COLO668 (cell line): ENCODE measurements around the gene TMEM250.

ENCODE experiments used
- DNase-seq: peaks from one replicate; lab custom pipeline; 2025; ENCODE audit not compliant: unreplicated experiment; lab: John Stamatoyannopoulos, UW

Gene TMEM250

DNA sequence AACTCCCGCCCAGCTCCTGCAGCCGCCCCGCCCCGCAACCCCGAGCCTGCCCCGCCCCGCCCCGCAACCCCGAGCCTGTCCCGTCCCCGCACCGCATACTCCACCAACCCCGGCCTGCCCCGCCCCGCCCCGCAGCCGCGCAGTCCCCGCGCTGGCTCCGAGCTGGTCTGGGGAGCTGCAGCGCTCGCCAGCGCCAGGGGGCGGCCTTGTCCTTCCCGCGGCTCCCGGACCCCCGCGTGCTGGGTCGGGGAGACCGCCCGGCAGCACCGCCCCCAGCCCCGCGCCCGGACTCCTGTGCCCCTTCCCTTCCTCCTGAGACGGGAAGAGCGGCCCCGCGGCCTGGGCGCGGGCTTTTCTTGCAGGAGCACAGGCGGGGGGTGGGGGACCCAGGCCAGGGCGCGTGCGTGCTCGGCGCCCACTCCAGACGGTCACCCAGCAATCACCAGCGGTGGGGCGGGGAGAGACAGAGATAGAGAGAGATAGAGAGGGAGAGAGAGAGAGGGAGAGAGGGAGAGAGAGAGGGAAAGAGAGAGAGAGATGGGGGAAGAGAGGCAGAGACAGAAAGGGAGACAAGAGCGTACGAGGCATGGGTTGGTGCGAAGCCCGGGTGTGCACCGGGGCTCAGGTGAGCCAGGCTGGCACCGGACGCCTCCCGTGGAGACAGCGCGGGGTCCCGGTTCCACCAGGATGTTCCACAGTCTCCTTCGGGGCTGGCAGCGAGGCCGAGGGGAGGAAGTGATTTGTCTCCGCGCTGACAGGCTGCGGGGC is 14.7 kb upstream of the TMEM250 start:
- peak; percentile 48 for DNase-seq

DNA sequence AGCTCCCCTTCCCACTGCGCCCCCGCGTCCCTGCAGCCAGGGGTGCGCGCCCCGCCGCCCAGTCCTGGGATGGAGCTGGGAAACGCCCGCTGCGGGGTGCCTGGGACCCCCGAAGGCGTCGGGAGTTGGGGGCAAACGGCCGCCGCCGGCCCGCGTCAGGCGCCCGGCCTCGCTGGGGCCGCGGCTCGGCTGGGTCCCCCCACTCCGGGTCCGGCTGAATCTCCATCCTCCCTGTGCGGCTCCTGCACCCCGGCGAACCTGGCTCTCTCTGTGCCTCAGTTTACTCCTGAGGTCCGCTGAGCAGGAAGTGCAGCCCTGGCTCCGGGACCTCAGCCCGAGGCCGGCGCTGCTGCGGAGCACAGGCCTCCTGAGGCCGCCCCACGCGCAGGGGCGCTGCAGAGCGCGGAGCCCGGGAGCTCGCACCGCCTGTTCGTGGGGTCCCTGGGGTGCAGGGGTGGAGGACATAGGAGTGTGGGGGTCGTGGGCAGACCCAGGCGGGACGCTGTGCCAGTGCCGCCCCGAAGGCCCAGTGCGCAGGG is 13.9 kb upstream of the TMEM250 start:
- no peak for DNase-seq

DNA sequence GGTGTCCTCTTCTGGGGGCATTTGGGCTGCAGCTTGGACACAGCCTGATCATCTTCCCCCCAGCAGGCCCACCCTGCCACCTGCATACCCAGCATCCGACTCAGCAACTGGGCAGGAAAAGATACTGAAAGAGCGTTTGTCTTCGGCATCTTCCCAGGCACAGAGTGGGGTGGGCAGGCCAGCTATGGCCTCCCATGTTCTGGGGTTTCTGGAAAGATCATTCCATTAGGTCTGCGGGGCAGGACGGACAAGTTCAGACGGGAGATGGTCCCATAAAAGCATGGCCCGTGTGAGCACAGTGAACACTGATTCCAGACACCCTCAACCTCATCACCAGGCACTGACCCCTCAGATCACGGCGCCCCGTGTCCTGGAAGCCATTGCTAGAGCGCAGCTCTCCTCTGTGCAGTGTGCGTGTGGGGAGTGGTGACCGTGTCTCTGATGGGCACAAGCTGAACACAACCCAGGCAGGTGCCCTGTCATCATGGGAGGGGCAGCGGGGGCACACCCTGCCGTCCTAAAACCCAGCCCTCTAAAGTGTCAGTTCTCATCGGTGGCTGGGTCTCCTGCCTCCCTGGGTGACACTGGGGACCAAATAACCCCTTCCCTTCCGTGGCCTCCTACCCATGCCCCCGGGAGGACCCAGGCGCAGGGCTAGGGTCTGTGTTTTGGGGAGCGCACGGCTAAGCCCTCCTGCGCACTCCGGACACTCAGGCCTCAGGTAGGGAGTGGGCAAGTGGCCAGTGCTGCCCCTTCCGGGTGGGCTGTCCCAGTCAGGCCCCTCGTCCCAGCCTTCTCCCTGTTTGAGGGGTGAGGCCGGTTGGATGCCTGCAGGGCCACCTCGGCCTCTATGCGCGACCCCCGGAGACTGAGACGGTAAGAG is 13.2 kb upstream of the TMEM250 start:
- no peak for DNase-seq

DNA sequence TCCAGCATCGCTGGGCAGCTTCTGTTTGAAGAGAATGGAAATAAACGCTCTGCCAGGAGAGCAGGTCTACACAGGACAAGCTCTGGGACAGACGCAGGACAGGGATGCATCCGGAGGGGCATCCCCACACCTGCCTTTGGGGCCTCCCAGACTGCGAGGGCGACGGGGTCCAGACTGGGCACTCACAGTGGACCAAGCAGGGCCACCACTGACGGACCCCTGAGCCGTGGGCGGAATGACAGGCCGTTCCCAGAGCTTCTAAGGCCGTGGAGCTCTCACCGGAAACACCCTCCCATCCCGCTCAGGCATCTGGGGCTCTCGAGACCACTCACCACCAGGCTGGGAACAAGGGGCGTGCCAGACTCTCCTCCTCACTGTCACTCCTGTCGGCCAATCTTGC is 10.5 kb upstream of the TMEM250 start:
- DNase-seq = no peak

DNA sequence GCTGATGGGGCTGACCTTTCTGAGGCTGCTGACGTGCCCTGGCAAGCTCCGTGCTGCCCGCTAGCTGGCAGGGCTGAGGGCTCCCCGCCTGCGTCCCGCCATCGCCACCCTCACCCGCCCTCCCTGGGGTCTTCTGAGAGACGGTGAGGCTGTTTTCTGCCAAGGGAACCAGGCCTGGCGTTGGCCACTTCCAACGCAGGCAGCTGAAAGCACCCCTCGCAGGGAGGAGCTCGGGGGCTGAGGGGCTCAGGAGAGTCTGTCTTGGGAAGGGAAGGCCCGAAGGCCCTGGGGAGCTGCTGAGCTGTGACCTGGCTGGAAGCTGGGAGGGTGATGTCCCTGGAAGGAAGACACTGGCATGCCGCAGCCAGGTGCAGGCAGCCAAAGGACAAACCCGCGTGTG is 9.8 kb upstream of the TMEM250 start:
- DNase-seq = no peak

DNA sequence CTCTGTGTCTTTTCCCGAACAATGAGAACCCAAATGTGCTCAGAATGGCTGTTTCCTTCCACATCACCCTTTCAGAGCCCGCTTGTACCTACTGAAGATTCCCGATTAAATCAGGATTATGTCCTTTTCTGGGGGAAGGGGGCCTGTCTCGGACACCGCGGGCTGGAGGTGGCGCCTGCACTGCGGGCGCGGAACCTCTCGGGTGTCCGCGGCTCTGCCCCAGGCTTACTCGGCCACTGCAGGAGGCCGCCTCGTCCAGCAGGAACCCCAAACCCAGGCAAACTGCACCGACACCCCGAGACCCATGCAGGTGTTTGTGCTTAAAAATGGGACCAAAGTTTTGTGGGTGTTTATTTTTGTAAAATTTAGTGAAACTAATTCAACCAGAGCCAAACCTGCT is 8.6 kb upstream of the TMEM250 start:
- DNase-seq = no peak

DNA sequence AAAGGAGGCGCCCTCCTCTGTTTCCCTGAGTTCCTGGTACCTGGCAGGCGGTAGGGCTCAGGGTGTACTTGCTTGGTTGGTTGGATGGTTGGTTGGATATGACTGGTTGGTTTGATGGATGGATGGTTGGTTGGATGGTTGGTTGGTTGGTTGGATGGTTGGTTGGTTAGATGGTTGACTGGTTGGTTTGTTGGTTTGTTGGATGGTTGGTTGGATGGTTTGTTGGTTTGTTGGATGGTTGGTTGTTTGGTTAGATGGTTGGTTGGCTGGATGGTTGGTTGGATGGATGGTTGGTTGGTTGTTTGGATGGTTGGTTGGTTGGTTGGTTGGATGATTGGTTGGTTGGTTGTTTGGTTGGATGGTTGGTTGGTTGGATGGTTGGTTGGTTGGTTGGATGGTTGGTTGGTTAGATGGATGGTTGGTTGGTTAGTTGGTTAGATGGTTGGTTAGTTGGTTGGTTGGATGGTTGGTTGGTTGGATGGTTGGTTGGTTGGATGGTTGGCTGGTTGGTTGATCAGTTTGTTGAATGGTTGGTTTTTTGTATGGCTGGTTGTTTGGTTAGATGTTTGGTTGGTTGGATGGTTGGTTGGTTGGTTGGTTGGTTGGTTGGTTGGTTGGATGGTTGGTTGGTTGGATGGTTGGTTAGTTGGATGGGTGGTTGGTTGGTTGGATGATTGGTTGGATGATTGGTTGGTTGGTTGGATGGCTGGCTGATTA is 6.5 kb upstream of the TMEM250 start:
- no peak for DNase-seq

DNA sequence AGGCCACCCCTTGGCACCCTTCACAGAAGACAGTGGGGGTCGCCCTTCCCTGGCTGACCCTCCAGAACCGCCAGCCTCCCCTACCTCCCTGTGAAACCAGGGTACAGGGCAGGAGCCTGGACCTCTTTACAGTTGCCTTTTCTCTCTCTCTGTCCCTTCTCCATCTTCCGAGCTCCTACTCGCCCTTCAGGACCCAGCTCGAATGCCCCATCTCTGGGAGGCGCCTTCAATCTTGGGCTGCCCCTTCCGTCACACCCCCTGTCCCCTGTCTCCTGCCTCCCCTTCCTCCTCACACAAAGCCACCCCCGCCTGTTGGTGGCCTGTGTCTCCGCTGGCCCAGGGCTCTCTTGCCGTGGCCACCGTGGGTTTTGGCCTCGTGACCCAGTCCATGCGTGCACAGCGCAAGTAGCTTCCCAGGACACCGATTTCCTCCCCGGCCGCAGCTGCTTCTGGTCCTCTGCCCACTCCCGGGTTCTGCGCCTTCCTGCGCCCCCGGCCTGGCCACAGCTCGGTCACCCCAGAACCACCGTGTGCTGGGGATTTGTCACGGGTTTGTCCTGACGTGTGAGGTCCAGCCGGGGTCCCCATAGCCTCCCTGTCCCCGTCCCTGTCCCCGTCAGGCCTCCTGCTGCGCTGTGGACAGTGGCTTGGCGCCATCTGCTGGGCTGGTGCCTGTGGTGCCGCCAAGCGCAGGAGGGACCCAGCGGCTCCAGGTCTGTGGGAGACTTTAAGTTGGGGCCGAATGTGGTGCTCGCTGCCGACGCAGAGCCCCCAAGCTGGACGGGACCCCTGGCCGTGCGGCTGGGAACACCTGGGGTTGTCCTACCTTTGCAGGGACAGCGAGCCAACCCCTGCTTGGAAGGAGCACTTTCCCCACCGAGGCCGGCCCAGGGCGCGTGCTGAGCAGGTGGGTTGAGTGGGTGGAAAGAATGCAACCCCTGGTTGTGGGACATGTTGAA is 4.0 kb upstream of the TMEM250 start:
- DNase-seq = peak; percentile 76

DNA sequence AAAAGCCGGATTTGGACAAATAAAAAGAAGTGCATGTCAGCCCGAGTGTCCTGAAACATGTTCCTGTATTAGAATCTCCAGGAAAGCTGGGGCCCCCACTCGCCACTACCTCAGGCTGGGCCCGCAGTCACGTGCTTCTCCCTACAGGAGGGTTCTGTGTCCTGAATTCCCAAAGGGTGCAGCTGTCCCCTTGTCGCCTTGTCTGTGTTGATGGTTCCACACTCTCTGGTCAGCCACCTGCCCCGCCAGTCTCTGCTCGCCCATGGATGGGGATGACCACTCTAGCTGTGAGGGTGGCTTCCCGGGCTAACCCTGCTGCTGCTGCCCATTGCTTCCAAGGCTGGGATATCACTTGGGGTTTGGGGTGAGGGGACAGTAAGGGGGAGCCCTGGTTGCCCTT is 3.1 kb upstream of the TMEM250 start:
- no peak for DNase-seq

DNA sequence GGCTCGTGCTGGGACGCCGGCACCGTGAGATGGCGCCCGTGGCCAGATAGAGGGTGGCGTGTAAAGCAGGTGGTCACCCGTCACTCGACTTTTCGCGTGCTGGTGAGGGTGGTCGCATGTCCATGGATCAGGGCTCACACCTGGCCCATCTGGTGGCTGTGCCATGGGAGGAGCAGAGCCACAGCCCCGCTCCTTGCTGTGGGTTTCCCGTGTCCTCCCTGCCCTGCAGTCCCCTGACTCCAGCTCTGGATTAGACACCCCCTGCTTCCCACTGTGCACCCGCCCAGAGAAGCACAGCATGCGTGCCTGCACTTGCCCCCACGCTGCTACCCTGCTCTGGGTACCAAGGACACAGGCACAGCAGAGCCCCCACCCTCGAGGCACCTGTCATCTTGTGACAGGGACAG is 1.8 kb upstream of the TMEM250 start:
- no peak for DNase-seq

DNA sequence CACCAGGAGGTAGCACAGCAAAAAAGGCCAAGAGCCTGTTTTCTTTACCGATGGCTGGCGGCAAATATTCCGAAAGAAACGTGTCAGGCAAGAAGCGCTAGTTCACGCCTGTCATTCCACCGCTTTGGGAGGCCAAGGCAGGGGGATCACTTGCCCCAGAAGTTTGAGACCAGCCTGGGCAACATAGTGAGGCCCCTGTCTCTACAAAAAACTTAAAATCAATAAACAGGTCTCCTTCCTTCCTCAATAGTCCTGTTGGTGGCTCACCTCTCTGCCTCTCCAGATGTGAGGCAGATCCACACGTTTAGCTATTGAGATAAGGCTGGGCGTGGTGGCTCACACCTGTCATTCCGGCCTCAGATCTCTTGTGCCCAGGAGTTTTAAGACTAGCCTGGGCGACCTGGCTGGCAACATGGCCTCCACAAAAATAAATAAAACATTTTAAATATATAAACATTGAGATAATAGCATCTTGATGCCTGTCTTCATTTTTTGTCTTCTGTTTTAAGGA is 1.3 kb upstream of the TMEM250 start:
- peak; percentile 31 for DNase-seq

DNA sequence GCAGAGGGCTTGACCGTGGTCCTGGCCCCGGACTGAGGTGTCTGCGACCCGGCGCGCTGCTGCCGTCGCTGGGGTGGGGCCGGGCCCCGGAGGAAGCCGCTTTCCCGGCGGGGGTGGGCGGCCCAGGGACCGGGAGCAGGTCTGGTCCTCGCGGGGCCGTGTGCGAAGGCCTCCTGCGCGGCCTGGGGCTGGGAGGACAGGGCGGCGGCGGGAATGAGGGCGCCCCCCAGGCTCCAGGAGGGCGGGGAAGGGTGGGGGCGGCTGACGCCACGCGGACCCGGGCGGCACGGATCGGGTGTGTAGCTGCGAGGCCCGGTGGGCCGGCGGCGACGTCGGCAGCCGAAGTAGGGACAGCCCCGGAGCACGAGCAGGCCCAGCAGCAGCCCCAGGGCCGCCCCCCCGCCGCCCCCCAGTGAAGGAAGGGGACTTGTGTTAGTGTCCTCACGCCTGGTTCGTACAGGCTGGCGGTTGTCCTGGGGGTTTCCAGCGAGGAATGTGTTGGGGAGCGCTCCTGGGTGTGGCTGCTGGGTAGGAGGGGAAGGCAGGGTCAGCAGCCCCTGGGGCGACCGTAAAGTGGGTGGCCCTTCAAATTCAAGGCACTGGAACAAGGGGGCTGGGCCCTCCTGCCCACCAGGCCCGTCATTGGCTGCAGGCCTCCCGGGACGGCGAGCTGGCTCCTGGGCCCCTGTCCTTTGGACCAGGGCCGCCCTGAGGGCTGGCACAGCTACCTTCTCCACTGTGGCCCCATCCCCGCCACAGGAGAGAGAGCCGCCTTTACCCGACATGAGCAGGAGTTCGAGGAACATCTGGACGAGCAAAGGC is 597 bp upstream of the TMEM250 start:
- peak; percentile 34 for DNase-seq

DNA sequence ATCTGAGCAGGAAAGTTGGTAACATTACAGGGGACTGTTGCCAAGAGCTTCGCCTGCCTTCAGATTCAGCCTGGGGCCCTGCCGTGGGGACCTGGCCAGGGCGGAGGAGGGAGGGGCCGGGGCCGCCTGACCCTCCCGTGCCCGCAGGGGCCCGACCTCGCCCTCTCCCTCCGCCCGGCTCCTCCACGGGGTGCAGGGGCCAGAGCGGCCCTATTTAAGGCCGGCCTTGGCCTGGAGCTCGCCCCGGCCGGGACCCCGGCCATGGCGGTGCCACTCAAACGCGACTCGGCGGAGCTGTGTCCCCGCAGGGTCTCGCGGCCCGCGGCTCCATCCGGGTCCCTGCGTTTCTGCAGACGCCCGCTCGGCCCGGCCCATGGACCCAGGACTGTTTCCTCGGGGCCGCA is 757 bp downstream of the TMEM250 start:
- peak; percentile 50 for DNase-seq

DNA sequence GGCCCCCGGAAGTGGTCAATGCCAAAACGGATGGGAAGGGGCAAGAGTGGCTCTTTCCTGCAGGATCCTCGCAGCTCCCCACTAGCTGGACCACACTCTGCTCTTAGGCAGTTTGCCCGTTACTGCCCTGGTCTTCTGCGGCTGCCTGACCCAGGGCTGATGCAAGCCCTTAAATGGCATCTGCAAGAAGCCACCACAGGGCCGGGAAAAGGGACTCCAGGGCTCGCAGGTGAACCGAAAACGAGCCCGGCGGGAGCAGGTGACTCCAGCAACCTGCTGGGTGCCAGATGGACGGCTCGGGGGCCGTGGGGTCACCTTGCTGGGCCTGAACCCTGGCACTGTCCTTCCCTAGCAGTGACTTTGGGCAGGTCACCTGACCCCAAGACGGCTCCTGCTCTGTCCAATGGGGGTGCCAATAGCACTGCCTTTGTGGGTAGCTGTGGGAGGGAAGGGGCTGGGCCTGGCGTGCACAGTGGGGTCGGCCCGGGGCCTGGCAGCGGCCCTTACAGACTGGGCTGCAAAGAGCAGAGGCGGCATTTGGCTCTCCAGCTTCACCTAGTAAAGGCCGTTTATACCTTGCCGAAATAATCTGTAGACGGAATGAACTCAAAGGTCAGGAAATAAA is 1.3 kb downstream of the TMEM250 start:
- DNase-seq = no peak

DNA sequence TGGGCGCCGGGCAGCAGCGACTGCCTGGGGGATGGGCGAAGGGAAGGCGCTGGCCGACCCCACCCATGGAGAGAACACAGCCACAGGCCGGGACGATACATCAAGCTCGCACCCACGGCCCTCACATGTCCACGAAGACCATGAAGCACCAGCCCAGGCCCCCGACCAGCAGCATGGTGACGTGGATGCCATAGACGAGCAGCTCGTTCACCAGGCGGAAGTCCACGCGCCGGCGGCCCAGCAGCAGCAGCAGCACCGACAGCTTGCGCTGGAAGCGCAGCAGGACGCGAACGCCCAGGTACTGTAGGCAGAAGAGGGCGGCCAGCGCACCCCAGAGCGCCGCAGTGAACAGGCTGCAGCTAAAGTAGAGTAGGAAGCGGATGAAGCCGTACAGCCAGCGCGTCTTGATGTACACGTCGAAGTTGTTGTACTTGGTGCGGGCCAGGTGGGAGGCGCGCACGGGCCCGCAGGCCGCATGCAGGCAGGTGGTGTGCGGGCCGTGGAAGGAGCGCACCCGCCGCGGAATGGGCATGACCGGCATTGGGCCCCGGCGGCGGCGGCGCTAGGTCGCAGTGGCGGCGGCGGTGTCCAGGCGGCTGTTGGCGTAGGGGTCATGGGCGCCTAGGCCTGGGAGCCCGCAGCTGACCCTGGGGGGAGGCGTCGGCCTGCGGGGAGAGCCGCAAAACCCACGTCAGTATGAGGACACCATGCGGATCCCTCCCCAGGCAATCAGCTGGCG is 2.1 kb downstream of the TMEM250 start:
- DNase-seq = no peak

DNA sequence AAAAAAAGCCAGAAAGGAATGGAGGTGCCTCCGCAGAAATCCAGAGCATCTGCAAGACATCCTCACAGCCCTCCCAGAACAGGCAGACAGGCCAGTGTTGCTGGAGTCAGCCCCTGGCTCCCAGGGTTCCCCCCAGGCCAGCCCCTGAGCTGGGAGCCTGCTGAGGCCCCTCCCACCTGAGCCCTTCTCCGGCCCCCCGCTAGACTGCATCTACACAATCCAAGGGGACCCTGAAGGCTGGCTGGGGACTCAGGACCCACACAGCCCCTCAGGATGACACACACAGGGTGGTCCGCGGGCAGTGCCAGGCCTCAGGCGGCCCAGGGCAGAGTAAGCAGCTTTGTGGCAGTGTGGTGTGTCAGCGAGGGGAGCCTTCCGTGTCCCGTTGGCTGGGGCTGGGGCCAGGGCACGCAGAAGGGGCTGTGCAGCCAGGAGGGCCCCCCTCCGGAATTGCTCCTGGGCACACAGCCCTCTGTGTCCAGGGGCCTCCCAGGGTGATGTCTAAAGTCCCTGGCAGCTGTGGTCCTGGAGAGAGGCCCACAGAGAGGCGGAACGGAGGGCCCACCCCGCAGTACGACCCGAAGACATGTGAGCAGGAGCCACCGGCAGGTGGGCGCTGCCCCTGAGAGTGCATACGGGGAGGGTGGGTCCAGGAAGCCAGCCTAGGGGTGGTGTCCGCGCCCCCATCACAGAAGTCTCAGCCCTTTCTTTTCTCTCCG is 2.9 kb downstream of the TMEM250 start:
- no peak for DNase-seq

DNA sequence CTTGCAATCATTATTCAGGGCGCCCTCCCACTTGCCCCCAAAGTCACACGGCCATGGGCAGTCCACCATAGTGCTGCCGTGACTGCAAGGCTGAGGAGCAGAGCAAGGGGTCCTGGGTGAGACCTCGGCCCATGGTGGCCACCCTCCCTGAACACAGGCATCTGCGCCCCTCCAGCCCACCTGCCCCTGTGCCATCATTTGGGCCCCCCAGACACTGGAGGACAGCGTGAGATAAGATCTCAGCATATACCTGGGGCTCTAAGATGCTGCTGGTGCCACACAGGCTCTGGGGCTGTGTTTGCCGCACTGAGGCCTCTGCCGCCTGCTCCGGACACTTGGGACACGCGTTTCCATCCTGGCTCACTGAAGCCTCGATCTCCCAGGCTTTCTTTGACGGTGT is 3.5 kb downstream of the TMEM250 start:
- no peak for DNase-seq
